ENCODE data around the gene SNX18.

SNX18 gene

DNA sequence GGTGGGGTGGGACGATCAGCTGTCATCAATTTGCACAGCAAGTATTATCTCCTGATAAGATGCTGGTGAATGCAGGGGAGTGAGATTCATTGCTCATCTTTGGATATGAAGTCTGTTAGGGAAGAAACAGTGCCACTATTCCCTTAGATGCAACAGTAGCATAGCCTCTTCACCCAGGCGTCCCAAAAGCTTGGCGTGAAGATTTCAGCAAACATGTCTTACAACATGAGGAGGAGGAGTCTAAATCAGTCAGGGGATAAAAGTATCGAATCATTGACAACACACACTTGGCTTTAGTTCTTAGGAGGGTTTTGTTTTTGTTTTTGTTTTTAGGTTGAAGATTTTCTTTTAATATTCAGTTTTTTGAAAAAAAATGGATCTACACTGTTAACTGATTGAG is 26.5 kb downstream of the SNX18 start:
- no peaks in the 10 kb centered on the region for H3K9me3 Mint-ChIP-seq
- peaks cover 29% of the 10 kb centered on the region for H3K4me1 Mint-ChIP-seq
- no peaks in the 10 kb centered on the region for H3K27me3 Mint-ChIP-seq
- H3K27ac Mint-ChIP-seq: no peak overlapping the region
- H3K4me3 Mint-ChIP-seq: no peak overlapping the region
- peaks cover 9% of the 10 kb centered on the region for H3K36me3 Mint-ChIP-seq

DNA sequence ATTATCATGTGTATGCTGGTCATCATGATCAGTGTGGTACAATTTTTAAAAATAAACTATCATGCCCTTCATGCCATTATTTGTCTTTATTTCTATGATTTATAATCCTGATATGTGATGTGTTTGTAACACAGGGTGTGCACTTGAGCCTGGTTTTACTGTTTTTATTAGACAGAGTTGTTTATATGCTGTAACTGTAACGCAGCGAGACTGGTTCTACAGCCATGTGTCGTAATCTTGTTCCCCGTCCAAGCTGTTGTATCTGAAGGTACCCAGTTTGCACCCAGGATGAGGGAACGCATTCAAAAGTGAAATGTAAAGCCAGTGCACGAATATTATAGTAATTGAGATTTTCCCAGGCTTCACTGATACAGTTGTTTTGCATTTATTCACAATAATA is 28.2 kb downstream of the SNX18 start:
- H3K27ac Mint-ChIP-seq: no peak overlapping the region
- H3K4me3 Mint-ChIP-seq: no peak overlapping the region
- peaks cover 22% of the 10 kb centered on the region for H3K4me1 Mint-ChIP-seq
- H3K36me3 Mint-ChIP-seq: peaks cover 12% of the 10 kb centered on the region
- H3K9me3 Mint-ChIP-seq: no peaks in the 10 kb centered on the region
- no peaks in the 10 kb centered on the region for H3K27me3 Mint-ChIP-seq

GRCh38 chr5:54547711-54548250 is 30.2 kb downstream of the SNX18 start:
- Mint-ChIP-seq H3K36me3 (peaks cover 14% of the 10 kb centered on the region), H3K4me3 (no peak overlapping the region), H3K27me3 (no peaks in the 10 kb centered on the region), H3K27ac (no peak overlapping the region), H3K9me3 (no peaks in the 10 kb centered on the region), H3K4me1 (peaks cover 9% of the 10 kb centered on the region)

DNA sequence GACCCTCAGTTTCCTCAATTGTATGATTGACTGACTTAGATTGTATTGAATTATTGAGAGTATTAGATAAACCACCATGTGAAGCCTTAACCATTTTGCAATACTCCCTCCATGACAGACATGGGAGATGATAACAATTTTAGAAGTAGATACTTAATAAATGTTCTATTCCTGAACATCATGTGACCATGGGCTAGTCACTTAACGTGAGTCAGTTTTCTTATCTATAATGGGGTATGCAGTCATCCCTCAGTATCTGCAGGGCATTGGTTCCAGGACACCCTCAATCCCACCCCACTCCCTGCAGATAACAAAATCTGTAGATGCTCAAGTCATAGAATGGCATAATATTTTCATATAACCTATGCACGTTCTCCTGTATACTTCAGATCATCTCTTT is 31.0 kb downstream of the SNX18 start:
- Mint-ChIP-seq H3K36me3 (peaks cover 10% of the 10 kb centered on the region), H3K9me3 (no peaks in the 10 kb centered on the region), H3K4me3 (no peak overlapping the region), H3K27ac (no peak overlapping the region), H3K4me1 (peaks cover 5% of the 10 kb centered on the region), H3K27me3 (no peaks in the 10 kb centered on the region)

- Mint-ChIP-seq H3K9me3 (no peaks in the 10 kb centered on the region), H3K36me3 (peaks cover 8% of the 10 kb centered on the region), H3K27ac (no peak overlapping the region), H3K27me3 (no peaks in the 10 kb centered on the region), H3K4me3 (no peak overlapping the region), H3K4me1 (no peaks in the 10 kb centered on the region)
Measured at GRCh38 chr5:54551292-54551691, 33.7 kb downstream of the SNX18 start.

GRCh38 chr5:54551926-54552325 is 34.4 kb downstream of the SNX18 start:
- Mint-ChIP-seq H3K9me3 (no peaks in the 10 kb centered on the region), H3K4me3 (no peak overlapping the region), H3K4me1 (no peaks in the 10 kb centered on the region), H3K27me3 (no peaks in the 10 kb centered on the region), H3K36me3 (peaks cover 8% of the 10 kb centered on the region), H3K27ac (no peak overlapping the region)

DNA sequence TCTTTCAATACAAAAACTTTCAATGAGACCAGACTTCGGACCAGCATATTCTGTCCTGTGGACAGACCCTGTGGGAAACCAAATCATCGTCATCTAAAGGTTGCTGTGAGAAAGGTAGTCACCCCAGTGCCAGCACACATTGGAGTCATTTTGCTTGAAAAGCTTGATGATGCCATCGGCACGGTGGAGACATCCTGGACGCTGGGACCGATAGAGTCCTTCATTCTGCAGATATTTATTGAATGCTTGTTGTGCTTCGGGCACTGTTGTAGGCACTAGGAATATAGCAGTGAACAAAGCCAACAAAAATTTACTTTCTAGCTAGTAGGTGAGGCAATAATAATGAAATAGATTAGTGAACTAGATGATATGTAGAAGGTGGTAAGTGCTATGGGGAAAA is 34.9 kb downstream of the SNX18 start:
- Mint-ChIP-seq H3K27me3 (no peaks in the 10 kb centered on the region), H3K4me1 (no peaks in the 10 kb centered on the region), H3K9me3 (no peaks in the 10 kb centered on the region), H3K4me3 (no peak overlapping the region), H3K36me3 (peaks cover 8% of the 10 kb centered on the region), H3K27ac (no peak overlapping the region)

- no peaks in the 10 kb centered on the region for H3K4me1 Mint-ChIP-seq
- H3K27me3 Mint-ChIP-seq: no peaks in the 10 kb centered on the region
- no peak overlapping the region for H3K27ac Mint-ChIP-seq
- H3K9me3 Mint-ChIP-seq: no peaks in the 10 kb centered on the region
- H3K36me3 Mint-ChIP-seq: peaks cover 8% of the 10 kb centered on the region
- no peak overlapping the region for H3K4me3 Mint-ChIP-seq
Measured at GRCh38 chr5:54553659-54554207, 36.2 kb downstream of the SNX18 start.

DNA sequence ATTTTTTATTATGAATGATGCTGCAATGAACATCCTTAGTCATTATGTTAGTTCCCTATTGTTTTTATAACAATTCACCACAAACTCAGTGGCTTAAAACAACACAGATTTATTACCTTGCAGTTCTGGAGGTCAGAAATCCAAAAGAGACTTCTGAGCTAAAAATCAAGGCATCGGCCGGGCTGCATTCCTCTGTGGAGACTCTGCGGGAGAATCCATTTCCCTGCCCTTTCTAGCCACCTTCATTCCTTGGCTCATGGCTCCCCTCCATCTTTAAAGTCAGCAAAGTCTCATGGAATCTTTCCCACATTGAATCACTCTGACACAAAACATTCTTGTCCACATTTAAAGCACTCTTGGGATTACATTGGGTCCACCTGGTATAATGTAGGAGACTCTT is 38.6 kb downstream of the SNX18 start:
- Mint-ChIP-seq H3K27me3 (no peaks in the 10 kb centered on the region), H3K4me1 (no peaks in the 10 kb centered on the region), H3K4me3 (no peak overlapping the region), H3K9me3 (no peaks in the 10 kb centered on the region), H3K27ac (no peak overlapping the region), H3K36me3 (peaks cover 9% of the 10 kb centered on the region)

DNA sequence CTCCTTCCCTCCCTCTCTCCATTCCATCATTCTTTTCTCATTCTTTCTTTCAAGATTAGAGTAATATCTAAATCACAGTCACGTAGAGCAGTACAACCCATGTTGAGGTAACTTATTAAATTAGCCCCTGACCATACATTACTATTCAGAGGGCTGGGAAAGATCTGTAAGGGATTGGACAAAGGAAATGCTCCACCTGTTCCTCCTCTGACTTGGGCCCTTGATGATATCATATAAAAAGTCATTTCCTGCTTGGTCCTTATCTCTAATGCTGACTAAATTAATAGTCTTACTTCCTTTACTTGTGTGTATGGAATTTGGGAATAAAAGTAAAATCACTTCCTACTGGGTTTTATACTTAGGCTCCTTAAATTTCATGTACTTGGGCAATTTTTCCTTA is 40.8 kb downstream of the SNX18 start:
- Mint-ChIP-seq H3K4me3 (no peak overlapping the region), H3K9me3 (no peaks in the 10 kb centered on the region), H3K27me3 (no peaks in the 10 kb centered on the region), H3K4me1 (no peaks in the 10 kb centered on the region), H3K36me3 (peaks cover 6% of the 10 kb centered on the region), H3K27ac (no peak overlapping the region)

DNA sequence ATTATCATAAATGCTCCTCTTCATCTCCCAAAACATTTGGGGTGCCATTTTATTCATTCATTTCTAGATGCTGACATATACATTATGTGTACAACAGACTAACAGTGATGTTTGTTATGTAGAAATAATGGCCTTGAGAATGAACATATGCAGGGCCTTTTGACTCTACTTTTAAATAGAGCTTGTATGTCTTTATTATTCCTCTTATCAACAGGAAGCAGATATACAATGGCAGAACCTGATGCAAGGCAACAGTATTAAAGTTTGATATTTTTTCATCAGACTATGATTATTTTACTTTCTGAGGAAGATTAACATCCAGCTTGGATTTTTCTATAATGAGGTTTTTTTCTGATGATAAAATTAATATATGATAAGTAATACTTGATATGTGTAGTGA is 44.1 kb downstream of the SNX18 start:
- no peaks in the 10 kb centered on the region for H3K27me3 Mint-ChIP-seq
- H3K36me3 Mint-ChIP-seq: peaks cover 4% of the 10 kb centered on the region
- H3K9me3 Mint-ChIP-seq: no peaks in the 10 kb centered on the region
- no peak overlapping the region for H3K4me3 Mint-ChIP-seq
- H3K27ac Mint-ChIP-seq: no peak overlapping the region
- H3K4me1 Mint-ChIP-seq: no peaks in the 10 kb centered on the region

DNA sequence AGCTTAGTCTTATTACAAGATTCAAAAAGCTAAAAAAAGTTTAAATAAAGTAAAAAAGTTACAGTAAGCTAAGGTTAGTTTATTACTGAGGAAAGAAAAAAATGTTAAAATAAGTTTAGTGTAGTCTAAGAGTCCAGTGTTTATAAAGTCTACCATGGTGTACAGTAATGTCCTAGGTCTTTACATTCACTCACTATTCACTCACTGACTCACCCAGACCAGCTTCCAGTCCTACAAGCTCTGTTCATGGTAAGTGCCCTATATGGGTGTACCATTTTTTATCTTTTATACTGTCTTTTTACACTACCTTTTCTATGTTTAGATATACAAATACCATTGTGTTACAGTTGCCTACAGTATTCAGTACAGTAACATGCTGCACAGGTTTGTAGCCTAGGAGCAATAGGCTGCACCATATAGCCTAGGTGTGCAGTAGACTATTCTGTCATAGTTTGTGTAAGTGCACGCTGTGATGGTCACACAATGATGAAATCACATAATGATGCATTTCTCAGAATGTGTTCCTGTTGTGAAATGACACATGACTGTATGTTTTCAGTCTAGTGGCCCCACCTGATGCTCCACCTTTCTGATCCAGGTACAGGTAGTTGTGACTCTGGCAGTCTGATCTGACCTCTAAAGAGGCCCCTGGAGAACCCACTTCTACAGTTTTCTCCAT is 45.7 kb downstream of the SNX18 start:
- Mint-ChIP-seq H3K4me3 (no peak overlapping the region), H3K36me3 (peaks cover 4% of the 10 kb centered on the region), H3K9me3 (no peaks in the 10 kb centered on the region), H3K27ac (no peak overlapping the region), H3K27me3 (no peaks in the 10 kb centered on the region), H3K4me1 (no peaks in the 10 kb centered on the region)

DNA sequence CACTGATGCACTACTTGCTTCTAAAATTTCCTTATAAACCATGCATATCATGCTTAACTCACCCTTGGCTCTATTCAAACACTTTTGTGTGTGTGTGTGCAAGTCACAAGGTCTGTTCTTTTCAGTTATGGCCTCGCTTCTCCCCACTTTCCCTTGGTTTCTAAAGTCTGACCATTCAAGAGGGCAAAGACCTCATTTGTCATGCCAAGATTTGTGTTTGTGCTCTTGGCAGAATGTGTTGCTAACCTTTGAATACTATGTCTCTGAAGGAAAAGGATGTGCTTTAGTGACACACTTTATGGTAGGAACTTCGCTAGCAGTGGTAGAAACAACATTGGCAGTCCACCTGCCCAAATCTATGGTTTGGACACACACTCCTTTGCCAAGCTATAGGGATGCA is 50.4 kb downstream of the SNX18 start:
- Mint-ChIP-seq H3K9me3 (no peaks in the 10 kb centered on the region), H3K27me3 (no peaks in the 10 kb centered on the region), H3K36me3 (no peaks in the 10 kb centered on the region), H3K4me3 (no peak overlapping the region), H3K4me1 (no peaks in the 10 kb centered on the region), H3K27ac (no peak overlapping the region)

GRCh38 chr5:54570916-54571315 is 53.4 kb downstream of the SNX18 start:
- no peaks in the 10 kb centered on the region for H3K9me3 Mint-ChIP-seq
- H3K27ac Mint-ChIP-seq: no peak overlapping the region
- peaks cover 16% of the 10 kb centered on the region for H3K4me1 Mint-ChIP-seq
- H3K36me3 Mint-ChIP-seq: no peaks in the 10 kb centered on the region
- H3K4me3 Mint-ChIP-seq: no peak overlapping the region
- H3K27me3 Mint-ChIP-seq: no peaks in the 10 kb centered on the region

- Mint-ChIP-seq H3K27ac (no peak overlapping the region), H3K27me3 (no peaks in the 10 kb centered on the region), H3K36me3 (no peaks in the 10 kb centered on the region), H3K4me1 (peaks cover 16% of the 10 kb centered on the region), H3K4me3 (no peak overlapping the region), H3K9me3 (no peaks in the 10 kb centered on the region)
Measured at GRCh38 chr5:54571462-54571861, 53.9 kb downstream of the SNX18 start.

DNA sequence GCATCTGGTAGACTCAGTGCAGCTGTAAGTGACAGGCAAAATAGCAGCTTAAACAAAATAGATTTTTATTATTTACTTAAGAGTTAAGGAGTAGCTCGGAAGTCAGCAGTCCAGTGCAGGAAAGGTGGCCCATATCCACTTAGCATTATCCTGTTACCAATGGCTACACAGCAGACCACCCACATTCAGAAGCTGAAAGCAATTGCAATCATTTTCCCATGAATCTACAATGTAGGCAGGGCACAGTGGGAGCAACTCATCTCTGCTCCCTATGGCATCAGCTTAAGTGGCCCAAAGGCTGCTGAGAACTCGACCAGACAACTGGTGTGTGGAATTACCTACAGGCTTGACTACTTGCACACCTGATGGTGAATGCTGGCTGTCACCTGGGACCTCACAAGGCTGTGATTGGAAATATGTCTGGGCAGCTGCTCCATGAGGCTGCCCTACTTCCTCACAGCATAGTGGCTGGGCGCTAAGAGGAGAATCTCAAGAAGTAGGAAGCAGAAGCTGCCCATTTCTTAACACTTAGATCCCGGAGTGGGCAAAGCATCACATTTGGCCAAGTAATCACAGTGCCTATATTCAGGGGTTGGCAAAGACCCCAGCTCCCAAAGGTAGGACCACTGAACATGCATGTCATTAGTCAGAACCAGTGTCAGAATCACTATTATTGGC is 56.4 kb downstream of the SNX18 start:
- Mint-ChIP-seq H3K4me3 (no peak overlapping the region), H3K4me1 (peaks cover 16% of the 10 kb centered on the region), H3K36me3 (no peaks in the 10 kb centered on the region), H3K27ac (no peak overlapping the region), H3K27me3 (no peaks in the 10 kb centered on the region), H3K9me3 (no peaks in the 10 kb centered on the region)

Measured in activated naive CD4-positive, alpha-beta T cell treated with anti-CD3 and anti-CD28 coated beads, Interleukin-2, amount 50 U/mL, for 24 hours (primary cell).